GOT3 (cell line): ENCODE data around the gene OR4M2.
"Not testable (repeated sequence)": the region's sequence is repeated elsewhere in the genome, so short reads cannot be mapped to it uniquely, and the experiment has no call there.

Experiments
- DNase-seq: peaks from one replicate; lab custom pipeline; 2025; ENCODE audit warnings: mixed read lengths; lab: John Stamatoyannopoulos, UW

Gene OR4M2, protein sequence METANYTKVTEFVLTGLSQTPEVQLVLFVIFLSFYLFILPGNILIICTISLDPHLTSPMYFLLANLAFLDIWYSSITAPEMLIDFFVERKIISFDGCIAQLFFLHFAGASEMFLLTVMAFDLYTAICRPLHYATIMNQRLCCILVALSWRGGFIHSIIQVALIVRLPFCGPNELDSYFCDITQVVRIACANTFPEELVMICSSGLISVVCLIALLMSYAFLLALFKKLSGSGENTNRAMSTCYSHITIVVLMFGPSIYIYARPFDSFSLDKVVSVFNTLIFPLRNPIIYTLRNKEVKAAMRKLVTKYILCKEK

GRCh38 chr15:22080227-22080626 lies at the start of gene OR4M2:
TSS of gene OR4M2 (plus strand) at chr15:22080527. CDS start at chr15:22080625, 98 bp downstream.
- DNase-seq, result not testable (repeated sequence)

- not testable (repeated sequence) for DNase-seq
Measured at GRCh38 chr15:22069267-22069666, 11.1 kb upstream of the OR4M2 start.

- not testable (repeated sequence) for DNase-seq
Measured at GRCh38 chr15:22081386-22081785, 1.1 kb downstream of the OR4M2 start.

- DNase-seq, result not testable (repeated sequence)
Measured at GRCh38 chr15:22098616-22099253, 18.4 kb downstream of the OR4M2 start.

DNA sequence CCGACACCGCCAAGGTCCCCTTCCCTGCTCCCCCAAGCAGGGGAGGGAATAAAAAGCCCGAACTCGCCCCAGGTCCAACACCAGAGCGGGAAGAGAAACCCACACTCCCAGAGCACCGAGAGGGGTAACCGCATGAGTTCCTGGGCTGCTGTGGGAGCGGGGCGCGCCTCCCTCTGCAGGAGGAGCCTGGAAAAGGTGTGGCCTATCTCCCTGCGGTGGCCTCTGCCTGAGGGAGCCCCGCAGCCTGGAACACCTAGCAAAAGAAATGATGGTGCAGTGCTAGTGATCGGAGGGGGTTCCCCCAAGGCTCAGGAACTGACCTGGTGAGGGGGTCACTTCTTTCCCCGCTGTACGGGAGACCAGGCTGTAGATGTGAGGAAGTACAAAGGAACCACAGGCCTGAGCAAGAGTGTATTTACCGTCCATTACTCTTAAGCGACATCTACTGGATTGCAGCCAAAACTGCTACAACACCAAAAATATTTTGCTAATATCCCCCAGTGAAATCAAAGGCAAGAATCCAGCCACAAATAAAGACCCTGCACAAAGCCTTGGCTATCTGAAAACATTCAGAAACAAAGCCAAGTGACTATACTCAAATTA lies 19.1 kb downstream of the OR4M2 start:
- not testable (repeated sequence) for DNase-seq

DNA sequence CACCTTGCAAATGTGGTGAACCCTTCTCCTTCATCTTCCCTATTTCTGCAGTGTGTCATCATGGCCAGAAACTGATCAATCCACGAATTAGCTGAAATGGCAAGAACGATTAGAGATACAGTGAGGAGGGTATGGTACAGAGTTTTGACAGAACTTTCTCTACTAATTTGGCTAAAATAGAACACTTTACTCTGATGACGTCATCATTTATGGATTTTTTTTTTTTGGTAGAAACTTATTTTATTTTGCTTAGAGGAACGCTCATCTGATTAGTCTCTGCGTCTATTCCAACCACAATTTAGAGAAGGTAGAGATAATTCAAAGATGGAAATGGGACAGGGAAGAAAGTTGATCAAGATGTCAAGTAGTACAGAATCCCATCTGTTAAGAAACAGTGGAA lies 41.7 kb downstream of the OR4M2 start:
- DNase-seq, result not testable (repeated sequence)
